OCI-LY3 (cell line): Measurements from ENCODE around the gene ZBTB1.

Source experiments
- H2AFZ ChIP-seq: fragments of 200-600, 300-600 bp; shearing (Covaris generic); 2 replicates; pipeline ENCODE4 v1.6.0; 2014; ENCODE audit warnings: antibody characterized with exemption, low read depth, low read length
- H3K27ac ChIP-seq: fragments of 200-600, 300-600 bp; sonication (generic); 2 replicates; pipeline ENCODE4 v1.5.1; 2014; ENCODE audit warnings: mild to moderate bottlenecking, low read length, moderate library complexity, mixed read lengths
- H3K27me3 ChIP-seq: fragments of 200-600, 300-600 bp; sonication (generic); 2 replicates; pipeline ENCODE4 v1.6.1; 2014; ENCODE audit warnings: low read depth, low read length, mixed read lengths
- H3K36me3 ChIP-seq: fragments of 200-600, 300-600 bp; sonication (generic); replicated peaks from 2 replicates; pipeline ENCODE3; 2014; ENCODE audit warnings: low read depth, low read length, mixed read lengths
- H3K4me1 ChIP-seq: fragments of 300-600, 200-600 bp; sonication (generic); 2 replicates; pipeline ENCODE4 v1.6.1; 2014; ENCODE audit warnings: low read length, mixed read lengths
- H3K4me2 ChIP-seq: fragments of 200-600, 300-600 bp; sonication (generic); 2 replicates; pipeline ENCODE4 v1.6.1; 2014; ENCODE audit warnings: low read length, mixed read lengths
- H3K4me3 ChIP-seq: fragments of 300-600, 200-600 bp; sonication (generic); 2 replicates; pipeline ENCODE4 v1.5.1; 2014; ENCODE audit warnings: antibody characterized with exemption, mild to moderate bottlenecking, low read length, moderate library complexity
- H3K79me2 ChIP-seq: fragments of 300-600, 200-600 bp; shearing (Covaris generic); 2 replicates; pipeline ENCODE4 v1.6.1; 2014; ENCODE audit warnings: mild to moderate bottlenecking, low read length, mixed read lengths
- H3K9ac ChIP-seq: fragments of 300-600, 200-600 bp; shearing (Covaris generic); 2 replicates; pipeline ENCODE4 v1.6.0; 2014; ENCODE audit warnings: mild to moderate bottlenecking, low read length, moderate library complexity
- H3K9me3 ChIP-seq: fragments of 200-600, 300-600 bp; shearing (Covaris generic); 2 replicates; pipeline ENCODE4 v1.6.1; 2014; ENCODE audit warnings: low read length, mixed read lengths; ENCODE audit not compliant: insufficient read depth
- H4K20me1 ChIP-seq: fragments of 200-600, 300-600 bp; sonication (generic); 2 replicates; pipeline ENCODE4 v1.6.1; 2016; ENCODE audit warnings: low read length, mixed read lengths; ENCODE audit not compliant: insufficient read depth
- EZH2phosphoT487 ChIP-seq: fragments of 200-600 bp; shearing (Covaris generic); IDR thresholded peaks from 2 replicates; pipeline ENCODE4 v1.6.1; 2018; ENCODE audit warnings: antibody characterized with exemption, mixed run types, low read depth
- TF ChIP-seq, protein P1 (sequence below): fragments of 200-600, 300-600 bp; sonication (generic); IDR thresholded peaks from 2 replicates; pipeline ENCODE4 v1.5.1; 2014; ENCODE audit warnings: antibody characterized with exemption, low read length, low read depth

ZBTB1 gene

DNA sequence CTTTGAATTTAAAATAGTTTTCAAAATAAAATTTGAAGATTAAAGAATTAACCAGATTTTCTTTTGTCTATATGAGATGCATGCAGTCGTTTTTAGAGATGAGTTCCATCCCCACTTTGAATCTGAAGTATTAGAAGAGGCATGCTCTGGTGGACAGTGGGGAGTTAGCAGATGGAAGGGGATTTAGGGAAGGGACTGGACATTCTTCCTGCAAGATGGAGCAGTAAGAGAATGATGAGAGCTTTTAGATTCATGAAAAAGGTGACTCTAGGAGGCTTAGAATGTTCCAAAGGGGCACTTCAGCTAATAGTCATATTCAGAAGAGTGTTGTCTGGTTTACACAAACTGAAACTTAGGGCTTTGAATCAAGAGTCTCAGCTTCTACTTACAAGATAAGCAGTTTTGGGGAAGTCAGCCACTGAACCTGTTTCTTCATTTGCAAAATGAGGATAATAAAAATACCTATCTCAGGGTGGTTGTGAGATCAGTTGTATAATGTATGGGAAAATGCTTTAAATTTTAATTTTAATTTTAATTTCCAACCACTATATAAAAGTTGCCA is 3.7 kb downstream of the ZBTB1 start:
- no peak for TF ChIP-seq EZH2phosphoT487
- TF ChIP-seq, protein P1, sequence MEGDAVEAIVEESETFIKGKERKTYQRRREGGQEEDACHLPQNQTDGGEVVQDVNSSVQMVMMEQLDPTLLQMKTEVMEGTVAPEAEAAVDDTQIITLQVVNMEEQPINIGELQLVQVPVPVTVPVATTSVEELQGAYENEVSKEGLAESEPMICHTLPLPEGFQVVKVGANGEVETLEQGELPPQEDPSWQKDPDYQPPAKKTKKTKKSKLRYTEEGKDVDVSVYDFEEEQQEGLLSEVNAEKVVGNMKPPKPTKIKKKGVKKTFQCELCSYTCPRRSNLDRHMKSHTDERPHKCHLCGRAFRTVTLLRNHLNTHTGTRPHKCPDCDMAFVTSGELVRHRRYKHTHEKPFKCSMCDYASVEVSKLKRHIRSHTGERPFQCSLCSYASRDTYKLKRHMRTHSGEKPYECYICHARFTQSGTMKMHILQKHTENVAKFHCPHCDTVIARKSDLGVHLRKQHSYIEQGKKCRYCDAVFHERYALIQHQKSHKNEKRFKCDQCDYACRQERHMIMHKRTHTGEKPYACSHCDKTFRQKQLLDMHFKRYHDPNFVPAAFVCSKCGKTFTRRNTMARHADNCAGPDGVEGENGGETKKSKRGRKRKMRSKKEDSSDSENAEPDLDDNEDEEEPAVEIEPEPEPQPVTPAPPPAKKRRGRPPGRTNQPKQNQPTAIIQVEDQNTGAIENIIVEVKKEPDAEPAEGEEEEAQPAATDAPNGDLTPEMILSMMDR: no peak
- Histone ChIP-seq H3K9me3 (no peaks in the 10 kb centered on the region), H3K4me2 (peak overlapping the region; percentile 90), H2AFZ (no peak overlapping the region), H3K4me1 (peaks cover 49% of the 10 kb centered on the region), H3K36me3 (peaks cover 11% of the 10 kb centered on the region), H4K20me1 (peaks cover 43% of the 10 kb centered on the region), H3K9ac (peak overlapping the region; percentile 94), H3K27me3 (no peaks in the 10 kb centered on the region), H3K79me2 (peaks cover 97% of the 10 kb centered on the region), H3K27ac (peak overlapping the region; percentile 93), H3K4me3 (peak overlapping the region; percentile 80)

DNA sequence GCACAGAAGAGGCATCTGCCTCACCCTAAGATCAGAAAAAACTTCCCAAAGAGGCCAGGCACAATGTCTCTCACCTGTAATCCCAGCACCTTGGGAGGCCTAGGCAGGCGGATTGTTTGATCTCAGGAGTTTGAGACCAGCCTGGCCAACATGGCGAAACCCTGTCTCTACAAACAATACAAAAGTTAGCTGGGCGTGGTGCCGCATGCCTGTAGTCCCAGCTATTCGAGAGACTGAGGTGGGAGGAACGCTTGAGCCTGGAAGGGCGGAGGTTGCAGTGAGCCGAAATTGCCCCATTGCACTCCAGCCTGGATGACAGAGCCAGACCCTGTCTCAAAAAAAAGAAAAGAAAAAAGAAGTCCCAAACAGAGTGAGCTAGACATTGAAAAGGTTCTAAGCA is 4.5 kb downstream of the ZBTB1 start:
- Histone ChIP-seq H2AFZ (no peak overlapping the region), H3K79me2 (peaks cover 100% of the 10 kb centered on the region), H3K27ac (peak overlapping the region; percentile 93), H3K4me3 (peak overlapping the region; percentile 62), H4K20me1 (peaks cover 49% of the 10 kb centered on the region), H3K27me3 (no peaks in the 10 kb centered on the region), H3K9me3 (no peaks in the 10 kb centered on the region), H3K4me2 (peak overlapping the region; percentile 90), H3K9ac (peak overlapping the region; percentile 47; the same call in 1 of the 2 replicates), H3K36me3 (peaks cover 11% of the 10 kb centered on the region), H3K4me1 (peaks cover 49% of the 10 kb centered on the region)
- TF ChIP-seq, protein P1: no peak
- TF ChIP-seq EZH2phosphoT487: no peak

DNA sequence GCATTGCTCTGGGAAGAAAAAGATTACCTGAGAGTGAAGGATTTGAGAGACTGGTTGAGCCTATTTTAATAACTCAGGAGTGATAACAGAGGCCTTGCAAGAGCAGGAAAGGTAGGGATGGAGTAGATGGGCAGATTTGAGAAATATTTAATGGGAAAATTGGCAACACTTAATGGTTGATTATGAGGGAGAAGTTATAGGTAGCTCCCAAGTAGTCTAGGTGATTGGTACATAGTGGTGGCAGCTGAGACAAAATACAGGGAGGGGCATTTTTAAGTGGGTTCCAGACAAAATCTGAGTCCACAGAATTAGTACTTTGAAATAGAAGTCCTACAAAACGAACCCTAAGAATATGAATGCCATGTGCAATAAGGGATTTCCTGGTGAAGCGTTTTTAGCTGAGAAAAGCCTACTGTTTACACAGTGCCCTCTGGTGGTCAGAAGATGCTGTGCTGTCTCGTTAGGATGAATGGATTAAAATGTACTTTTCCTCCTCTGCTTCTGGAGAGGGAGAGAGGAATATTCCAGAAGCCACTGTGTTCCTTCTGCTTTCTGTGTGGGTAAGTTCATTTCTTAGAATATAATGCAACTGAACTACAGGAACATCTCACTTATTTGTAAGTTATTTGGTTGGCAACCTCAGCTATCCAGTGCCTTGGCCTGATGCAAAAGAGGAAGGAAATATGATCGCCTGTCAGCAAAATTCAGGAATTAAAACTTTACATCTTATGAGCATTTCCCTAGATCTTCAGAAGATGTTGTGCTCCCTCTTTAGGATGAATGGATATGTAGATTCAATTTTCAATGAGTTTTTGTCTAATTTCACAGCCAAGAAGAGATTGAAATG is 6.5 kb downstream of the ZBTB1 start:
- TF ChIP-seq, protein P1: peak; percentile 94
- TF ChIP-seq EZH2phosphoT487: no peak
- H3K79me2 ChIP-seq: peaks cover 100% of the 10 kb centered on the region
- H2AFZ ChIP-seq: no peak overlapping the region
- H3K9ac ChIP-seq: peak overlapping the region; percentile 50
- no peaks in the 10 kb centered on the region for H3K27me3 ChIP-seq
- peak overlapping the region; percentile 80 for H3K4me2 ChIP-seq
- H3K36me3 ChIP-seq: peaks cover 11% of the 10 kb centered on the region
- H3K27ac ChIP-seq: peak overlapping the region; percentile 52
- peak overlapping the region; percentile 15 for H3K4me3 ChIP-seq
- peaks cover 49% of the 10 kb centered on the region for H3K4me1 ChIP-seq
- no peaks in the 10 kb centered on the region for H3K9me3 ChIP-seq
- H4K20me1 ChIP-seq: peaks cover 65% of the 10 kb centered on the region

DNA sequence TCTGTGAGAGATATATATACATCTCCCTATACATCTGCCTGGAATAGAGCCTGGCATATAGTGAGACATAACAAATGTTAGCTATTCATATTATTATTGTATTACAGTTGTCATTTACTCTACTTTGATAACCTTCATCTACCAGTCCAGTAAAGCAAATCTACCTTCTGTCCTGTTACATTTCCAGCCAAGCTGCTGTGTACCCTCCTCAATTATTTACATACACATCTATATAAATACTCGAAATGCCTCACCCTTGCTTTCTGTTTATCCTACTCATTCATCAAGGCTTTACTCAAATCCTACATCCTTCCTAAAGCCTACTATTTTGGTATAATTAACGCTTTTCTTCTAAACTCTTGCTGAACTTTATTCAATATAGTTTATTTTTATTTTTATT is 8.7 kb downstream of the ZBTB1 start:
- no peak overlapping the region for H3K9ac ChIP-seq
- peaks cover 30% of the 10 kb centered on the region for H3K4me1 ChIP-seq
- peaks cover 84% of the 10 kb centered on the region for H4K20me1 ChIP-seq
- H3K4me2 ChIP-seq: no peak overlapping the region
- H3K27me3 ChIP-seq: no peaks in the 10 kb centered on the region
- H3K79me2 ChIP-seq: peaks cover 100% of the 10 kb centered on the region
- H3K27ac ChIP-seq: no peak overlapping the region
- no peaks in the 10 kb centered on the region for H3K9me3 ChIP-seq
- TF ChIP-seq, protein P1: no peak
- no peak for TF ChIP-seq EZH2phosphoT487
- no peak overlapping the region for H2AFZ ChIP-seq
- H3K4me3 ChIP-seq: no peak overlapping the region
- peaks cover 11% of the 10 kb centered on the region for H3K36me3 ChIP-seq
